Measurements from ENCODE around the gene KRTAP5-7.

DNA sequence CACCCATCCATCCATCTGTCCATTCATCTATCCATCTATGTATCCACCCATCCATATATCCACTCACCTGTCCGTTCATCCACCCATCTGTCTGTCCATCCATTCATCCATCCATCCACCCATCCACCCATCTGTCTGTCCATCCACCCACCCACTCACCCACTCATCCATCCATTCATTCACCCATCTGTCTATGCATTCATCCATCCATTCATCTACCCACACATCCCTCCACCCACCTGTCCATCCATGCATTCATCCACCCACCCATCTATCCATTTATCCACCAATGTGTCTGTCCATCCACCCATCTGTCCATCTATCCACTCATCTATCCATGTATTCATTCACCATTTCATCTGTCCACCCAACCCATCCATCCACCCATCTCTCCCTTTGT is 40.7 kb upstream of the KRTAP5-7 start:
- TF ChIP-seq ZNF33A (CRISPR knock-in tag; IDR thresholded peaks at IDR 0.05; ENCODE audit: borderline replicate concordance) (no peak), ZNF274 (CRISPR knock-in tag; IDR thresholded peaks at IDR 0.05) (no peak), ZNF629 (CRISPR knock-in tag; conservative IDR thresholded peaks at IDR 0.05) (no peak), CCAR2 (optimal IDR thresholded peaks at IDR 0.05; ENCODE audit: low read depth, low read length) (no peak), MTF2 (CRISPR knock-in tag; IDR thresholded peaks at IDR 0.05; ENCODE audit: borderline replicate concordance) (no peak), BRCA1 (CRISPR knock-in tag; IDR thresholded peaks at IDR 0.05) (no peak), EP300 (IDR thresholded peaks at IDR 0.05; ENCODE audit: low read depth in 2 of 2, low read length in 2 of 2) (no peak), EP300 (CRISPR knock-in tag; IDR thresholded peaks at IDR 0.05; ENCODE audit: borderline replicate concordance) (no peak), ZNF572 (CRISPR knock-in tag; IDR thresholded peaks at IDR 0.05) (no peak)
- TF ChIP-seq, protein P1, sequence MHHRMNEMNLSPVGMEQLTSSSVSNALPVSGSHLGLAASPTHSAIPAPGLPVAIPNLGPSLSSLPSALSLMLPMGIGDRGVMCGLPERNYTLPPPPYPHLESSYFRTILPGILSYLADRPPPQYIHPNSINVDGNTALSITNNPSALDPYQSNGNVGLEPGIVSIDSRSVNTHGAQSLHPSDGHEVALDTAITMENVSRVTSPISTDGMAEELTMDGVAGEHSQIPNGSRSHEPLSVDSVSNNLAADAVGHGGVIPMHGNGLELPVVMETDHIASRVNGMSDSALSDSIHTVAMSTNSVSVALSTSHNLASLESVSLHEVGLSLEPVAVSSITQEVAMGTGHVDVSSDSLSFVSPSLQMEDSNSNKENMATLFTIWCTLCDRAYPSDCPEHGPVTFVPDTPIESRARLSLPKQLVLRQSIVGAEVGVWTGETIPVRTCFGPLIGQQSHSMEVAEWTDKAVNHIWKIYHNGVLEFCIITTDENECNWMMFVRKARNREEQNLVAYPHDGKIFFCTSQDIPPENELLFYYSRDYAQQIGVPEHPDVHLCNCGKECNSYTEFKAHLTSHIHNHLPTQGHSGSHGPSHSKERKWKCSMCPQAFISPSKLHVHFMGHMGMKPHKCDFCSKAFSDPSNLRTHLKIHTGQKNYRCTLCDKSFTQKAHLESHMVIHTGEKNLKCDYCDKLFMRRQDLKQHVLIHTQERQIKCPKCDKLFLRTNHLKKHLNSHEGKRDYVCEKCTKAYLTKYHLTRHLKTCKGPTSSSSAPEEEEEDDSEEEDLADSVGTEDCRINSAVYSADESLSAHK (CRISPR knock-in tag; IDR thresholded peaks at IDR 0.05; ENCODE audit: borderline replicate concordance): no peak
- TF ChIP-seq, protein P2, sequence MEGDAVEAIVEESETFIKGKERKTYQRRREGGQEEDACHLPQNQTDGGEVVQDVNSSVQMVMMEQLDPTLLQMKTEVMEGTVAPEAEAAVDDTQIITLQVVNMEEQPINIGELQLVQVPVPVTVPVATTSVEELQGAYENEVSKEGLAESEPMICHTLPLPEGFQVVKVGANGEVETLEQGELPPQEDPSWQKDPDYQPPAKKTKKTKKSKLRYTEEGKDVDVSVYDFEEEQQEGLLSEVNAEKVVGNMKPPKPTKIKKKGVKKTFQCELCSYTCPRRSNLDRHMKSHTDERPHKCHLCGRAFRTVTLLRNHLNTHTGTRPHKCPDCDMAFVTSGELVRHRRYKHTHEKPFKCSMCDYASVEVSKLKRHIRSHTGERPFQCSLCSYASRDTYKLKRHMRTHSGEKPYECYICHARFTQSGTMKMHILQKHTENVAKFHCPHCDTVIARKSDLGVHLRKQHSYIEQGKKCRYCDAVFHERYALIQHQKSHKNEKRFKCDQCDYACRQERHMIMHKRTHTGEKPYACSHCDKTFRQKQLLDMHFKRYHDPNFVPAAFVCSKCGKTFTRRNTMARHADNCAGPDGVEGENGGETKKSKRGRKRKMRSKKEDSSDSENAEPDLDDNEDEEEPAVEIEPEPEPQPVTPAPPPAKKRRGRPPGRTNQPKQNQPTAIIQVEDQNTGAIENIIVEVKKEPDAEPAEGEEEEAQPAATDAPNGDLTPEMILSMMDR (CRISPR knock-in tag; IDR thresholded peaks at IDR 0.05): no peak
